Stimulated activated CD8-positive, alpha-beta memory T cell treated with anti-CD3 and anti-CD28 coated beads, Interleukin-2, amount 100 ng/mL, for 1 hour (primary cell): Measurements from ENCODE around the gene PHF21A.

Source experiments
- DNase-seq, 2 donors: peaks; one replicate each; pipeline ENCODE4 v3.0.0-alpha.2; 2020; ENCODE audit warnings: low read depth in 2 of 2

PHF21A gene

GRCh38 chr11:46075928-46076327 is 45.3 kb downstream of the PHF21A start:
- no peak for DNase-seq

GRCh38 chr11:46075168-46075567 is 46.1 kb downstream of the PHF21A start:
- no peak for DNase-seq

- DNase-seq = no peak
Measured at GRCh38 chr11:46073632-46074031, 47.6 kb downstream of the PHF21A start.

GRCh38 chr11:46072172-46072964 is 48.9 kb downstream of the PHF21A start:
- DNase-seq = no peak

GRCh38 chr11:46071091-46071490 is 50.2 kb downstream of the PHF21A start:
- DNase-seq = no peak

- DNase-seq = no peak
Measured at GRCh38 chr11:46069595-46069994, 51.7 kb downstream of the PHF21A start.

GRCh38 chr11:46066335-46066734 is 54.9 kb downstream of the PHF21A start:
- no peak for DNase-seq

- no peak for DNase-seq
Measured at GRCh38 chr11:46065681-46066080, 55.6 kb downstream of the PHF21A start.

GRCh38 chr11:46064221-46064620 is 57.0 kb downstream of the PHF21A start:
- DNase-seq = no peak

GRCh38 chr11:46063138-46063537 is 58.1 kb downstream of the PHF21A start:
- no peak for DNase-seq

- DNase-seq = no peak
Measured at GRCh38 chr11:46060013-46060412, 61.2 kb downstream of the PHF21A start.

GRCh38 chr11:46057489-46057888 is 63.8 kb downstream of the PHF21A start:
- no peak for DNase-seq

- DNase-seq = no peak
Measured at GRCh38 chr11:46055371-46055770, 65.9 kb downstream of the PHF21A start.

- DNase-seq = no peak
Measured at GRCh38 chr11:46051102-46051501, 70.2 kb downstream of the PHF21A start.

- no peak for DNase-seq
Measured at GRCh38 chr11:46050662-46051061, 70.6 kb downstream of the PHF21A start.

- no peak for DNase-seq
Measured at GRCh38 chr11:46050003-46050461, 71.2 kb downstream of the PHF21A start.

- DNase-seq = no peak
Measured at GRCh38 chr11:46049325-46049897, 71.8 kb downstream of the PHF21A start.

- DNase-seq = no peak
Measured at GRCh38 chr11:46048198-46048597, 73.1 kb downstream of the PHF21A start.

GRCh38 chr11:46047520-46047919 is 73.7 kb downstream of the PHF21A start:
- DNase-seq = no peak

- DNase-seq = no peak
Measured at GRCh38 chr11:46045811-46046210, 75.4 kb downstream of the PHF21A start.

- DNase-seq = no peak
Measured at GRCh38 chr11:46044601-46045000, 76.7 kb downstream of the PHF21A start.

GRCh38 chr11:46039990-46040389 is 81.3 kb downstream of the PHF21A start:
- DNase-seq = no peak

GRCh38 chr11:46038529-46038928 is 82.7 kb downstream of the PHF21A start:
- DNase-seq = no peak
